HG03565 (cell line): ENCODE measurements around the gene TRMT61A.

ENCODE experiments used
- ATAC-seq: cut with Tn5 transposase; IDR thresholded peaks from one replicate; pipeline ENCODE4 v1.9.1; 2021; ENCODE audit warnings: mild to moderate bottlenecking, moderate library complexity; ENCODE audit not compliant: unreplicated experiment

TRMT61A gene

GRCh38 chr14:103528587-103529382 lies at the start of gene TRMT61A:
Gene TRMT61A, plus strand, starts transcription at chr14:103529196. Its CDS starts 783 bp downstream, at chr14:103529979.
- peak; percentile 29 for ATAC-seq

- no peak for ATAC-seq
Measured at GRCh38 chr14:103480595-103480994, 48.4 kb upstream of the TRMT61A start.

- no peak for ATAC-seq
Measured at GRCh38 chr14:103483600-103483999, 45.4 kb upstream of the TRMT61A start.

- no peak for ATAC-seq
Measured at GRCh38 chr14:103485504-103485903, 43.5 kb upstream of the TRMT61A start.

- no peak for ATAC-seq
Measured at GRCh38 chr14:103488071-103488470, 40.9 kb upstream of the TRMT61A start.

GRCh38 chr14:103488960-103489359 lies 40.0 kb upstream of the TRMT61A start:
- ATAC-seq: no peak

- ATAC-seq: no peak
Measured at GRCh38 chr14:103489621-103490020, 39.4 kb upstream of the TRMT61A start.

- ATAC-seq: no peak
Measured at GRCh38 chr14:103491691-103492090, 37.3 kb upstream of the TRMT61A start.

GRCh38 chr14:103492156-103492925 lies 36.7 kb upstream of the TRMT61A start:
- ATAC-seq: no peak

GRCh38 chr14:103495854-103496253 lies 33.1 kb upstream of the TRMT61A start:
- no peak for ATAC-seq

GRCh38 chr14:103496776-103497175 lies 32.2 kb upstream of the TRMT61A start:
- no peak for ATAC-seq

- ATAC-seq: no peak
Measured at GRCh38 chr14:103499709-103500108, 29.3 kb upstream of the TRMT61A start.

- no peak for ATAC-seq
Measured at GRCh38 chr14:103500148-103500990, 28.6 kb upstream of the TRMT61A start.

GRCh38 chr14:103501041-103501870 lies 27.7 kb upstream of the TRMT61A start:
- ATAC-seq: no peak

- no peak for ATAC-seq
Measured at GRCh38 chr14:103501921-103502669, 26.9 kb upstream of the TRMT61A start.

GRCh38 chr14:103502877-103503276 lies 26.1 kb upstream of the TRMT61A start:
- ATAC-seq: no peak

- no peak for ATAC-seq
Measured at GRCh38 chr14:103503296-103503695, 25.7 kb upstream of the TRMT61A start.

- no peak for ATAC-seq
Measured at GRCh38 chr14:103504991-103505565, 23.9 kb upstream of the TRMT61A start.

GRCh38 chr14:103507751-103508150 lies 21.2 kb upstream of the TRMT61A start:
- ATAC-seq: no peak
